HCT116 (cell line): ENCODE data around the gene EEF1A2. TPM values are rescaled to one million over a fixed set of nuclear protein-coding genes. Genes with fewer than 3 reads are reported as not detected.

ENCODE experiments used
- ATAC-seq: fragments of 200-7000 bp; cut with Tn5 transposase; 2 replicates; pipeline ENCODE4 v1.9.1; 2020; ENCODE audit warnings: mild to moderate bottlenecking, moderate library complexity
- BruUV-seq: library from RNA; stranded (reverse); fragments of 400-500 nt; replicated peaks from 2 replicates; lab custom pipeline; 2021; lab: Mats Ljungman, UMichigan
- CTCF ChIA-PET: fragments of 300-600 bp; sonication (Branson Sonifier 250); formaldehyde crosslinking; loops from one replicate; lab custom pipeline; 2021; ENCODE audit warnings: antibody characterized with exemption; lab: Charles Lee
- POLR2A ChIA-PET: fragments of 300-600, 350-600 bp; sonication (Branson Sonifier 250); formaldehyde crosslinking; loops from one replicate; lab custom pipeline; 2021; ENCODE audit warnings: antibody characterized with exemption; lab: Charles Lee
- RAD21 ChIA-PET, 2 experiments: fragments of 300-600 bp; sonication (Branson Sonifier 250); formaldehyde crosslinking; loops; one replicate each; lab custom pipeline; 2023; ENCODE audit warnings: low total read pairs in 2 of 2; ENCODE audit not compliant: uncharacterized antibody in 2 of 2, unreplicated experiment in 2 of 2, low non-redundant PET in 1 of 2; lab: Charles Lee
- DNase-seq: peaks from one replicate; pipeline ENCODE4 v3.0.0-alpha.2; 2010; ENCODE audit warnings: low read depth, low spot score
- H2AFZ ChIP-seq: fragments of 200-600 bp; shearing (Covaris generic), sonication (generic); 2 replicates; pipeline ENCODE4 v1.6.1; 2017; ENCODE audit warnings: low read depth, mixed run types, mixed read lengths, antibody characterized with exemption, low read length; ENCODE audit not compliant: poor library complexity, severe bottlenecking
- H3K27ac ChIP-seq: 2 replicates; pipeline ENCODE4 v1.5.1; 2012; ENCODE audit warnings: low read depth, low read length
- H3K27me3 ChIP-seq: fragments of 200-600 bp; sonication (generic); 2 replicates; pipeline ENCODE4 v1.6.1; 2016; ENCODE audit warnings: mixed run types, low read length, mixed read lengths; ENCODE audit not compliant: insufficient read depth
- H3K36me3 ChIP-seq, 2 experiments: fragments of 200-500 bp in 1 of 2; fragments of 200-600 bp in 1 of 2; sonication (Bioruptor generic) in 1 of 2; sonication (generic) in 1 of 2; 2 replicates each; pipeline versions ENCODE4 v1.5.1 to v1.6.1; 2014 to 2016; ENCODE audit warnings: low read length in 2 of 2, inconsistent platforms in 1 of 2, mixed read lengths in 1 of 2, mixed run types in 1 of 2; ENCODE audit not compliant: insufficient read depth in 2 of 2, control insufficient read depth in 1 of 2
- H3K4me1 ChIP-seq, 2 experiments: fragments of 200-600 bp in 1 of 2; sonication (generic) in 1 of 2; 2 replicates each; pipeline versions ENCODE4 v1.5.1 to v1.6.1; 2012 to 2017; ENCODE audit warnings: low read length in 2 of 2, inconsistent platforms in 1 of 2, mild to moderate bottlenecking in 1 of 2, mixed read lengths in 1 of 2, mixed run types in 1 of 2, moderate library complexity in 1 of 2; ENCODE audit not compliant: insufficient read depth in 2 of 2, control insufficient read depth in 1 of 2
- H3K4me2 ChIP-seq: fragments of 200-600 bp; sonication (generic); 2 replicates; pipeline ENCODE4 v1.6.1; 2017; ENCODE audit warnings: mixed run types, low read length, mixed read lengths
- H3K4me3 ChIP-seq, 2 experiments: fragments of 200-600 bp in 1 of 2; sonication (generic) in 1 of 2; replicated peaks in 1 of 2; 2 replicates each; pipeline ENCODE4 v1.5.1; 2011 to 2016; ENCODE audit warnings: low read length in 2 of 2, control low read depth in 1 of 2, low read depth in 1 of 2, mild to moderate bottlenecking in 1 of 2, mixed read lengths in 1 of 2, mixed run types in 1 of 2
- H3K79me2 ChIP-seq: fragments of 200-600 bp; sonication (generic); 2 replicates; pipeline ENCODE4 v1.6.1; 2017; ENCODE audit warnings: mild to moderate bottlenecking, mixed run types, low read length, moderate library complexity, mixed read lengths; ENCODE audit not compliant: insufficient read depth
- H3K9ac ChIP-seq: fragments of 200-600 bp; sonication (generic); 2 replicates; pipeline ENCODE4 v1.6.1; 2016; ENCODE audit warnings: low read length, mixed read lengths
- H3K9me2 ChIP-seq: fragments of 200-600 bp; sonication (generic), shearing (Covaris generic); 2 replicates; pipeline ENCODE4 v1.6.1; 2017; ENCODE audit warnings: mixed run types, mild to moderate bottlenecking, moderate library complexity; ENCODE audit not compliant: insufficient read depth
- H3K9me3 ChIP-seq, 2 experiments: fragments of 200-500 bp in 1 of 2; fragments of 200-600 bp in 1 of 2; sonication (Bioruptor generic) in 1 of 2; sonication (generic) in 1 of 2; 2 replicates each; pipeline ENCODE4 v1.6.1; 2014 to 2017; ENCODE audit warnings: low read length in 2 of 2, mixed read lengths in 2 of 2, inconsistent platforms in 1 of 2, low read depth in 1 of 2, mild to moderate bottlenecking in 1 of 2, mixed run types in 1 of 2, moderate library complexity in 1 of 2; ENCODE audit not compliant: control insufficient read depth in 1 of 2, insufficient read depth in 1 of 2
- H4K20me1 ChIP-seq: fragments of 200-600 bp; sonication (generic), shearing (Covaris generic); 2 replicates; pipeline ENCODE4 v1.6.1; 2017; ENCODE audit warnings: mixed run types, mild to moderate bottlenecking, moderate library complexity; ENCODE audit not compliant: insufficient read depth
- ATF3 ChIP-seq: IDR thresholded peaks from 2 replicates; pipeline ENCODE4 v1.6.1; 2012
- CBX3 ChIP-seq: IDR thresholded peaks from 2 replicates; pipeline ENCODE4 v1.6.1; 2012; ENCODE audit warnings: low read depth
- CTCF ChIP-seq, 3 experiments: fragments of 200-600 bp in 1 of 3; sonication (generic) in 1 of 3; IDR thresholded peaks in 2 of 3; conservative IDR thresholded peaks in 1 of 3; 2 replicates each; pipeline ENCODE4 v1.5.1; 2012 to 2017; ENCODE audit warnings: low read depth in 2 of 3, low read length in 2 of 3, antibody characterized with exemption in 1 of 3, borderline replicate concordance in 1 of 3, control low read depth in 1 of 3, mild to moderate bottlenecking in 1 of 3, mixed read lengths in 1 of 3, mixed run types in 1 of 3, moderate library complexity in 1 of 3; ENCODE audit not compliant: insufficient read depth in 1 of 3
- EGR1 ChIP-seq: IDR thresholded peaks from 2 replicates; pipeline ENCODE4 v1.6.1; 2012; ENCODE audit warnings: low read depth
- EZH2 ChIP-seq: fragments of 200-600 bp; sonication (generic); IDR thresholded peaks from 2 replicates; pipeline ENCODE4 v1.6.1; 2017; ENCODE audit warnings: antibody characterized with exemption, mixed run types
- EZH2phosphoT487 ChIP-seq: fragments of 200-600 bp; IDR thresholded peaks from 2 replicates; pipeline ENCODE4 v1.6.1; 2018; ENCODE audit warnings: antibody characterized with exemption, borderline replicate concordance
- FOSL1 ChIP-seq: IDR thresholded peaks from 2 replicates; pipeline ENCODE4 v1.6.1; 2012; ENCODE audit warnings: low read depth
- JUND ChIP-seq: IDR thresholded peaks from 2 replicates; pipeline ENCODE4 v1.6.1; 2012
- MAX ChIP-seq: IDR thresholded peaks from 2 replicates; pipeline ENCODE4 v1.6.1; 2012
- POLR2A ChIP-seq: IDR thresholded peaks from 2 replicates; pipeline ENCODE4 v1.7.0; 2011; ENCODE audit warnings: borderline replicate concordance; ENCODE audit not compliant: insufficient read depth, insufficient read length; ENCODE audit errors: extremely low read depth
- RAD21 ChIP-seq: IDR thresholded peaks from 2 replicates; pipeline ENCODE4 v1.6.1; 2012; ENCODE audit warnings: low read depth, mild to moderate bottlenecking
- REST ChIP-seq: IDR thresholded peaks from 2 replicates; pipeline ENCODE4 v1.6.1; 2012; ENCODE audit warnings: low read depth
- SIN3A ChIP-seq: IDR thresholded peaks from 2 replicates; pipeline ENCODE4 v1.6.1; 2012; ENCODE audit warnings: low read depth
- SP1 ChIP-seq: IDR thresholded peaks from 2 replicates; pipeline ENCODE4 v1.6.1; 2012; ENCODE audit warnings: low read depth
- TCF7L2 ChIP-seq: IDR thresholded peaks from 2 replicates; pipeline ENCODE4 v1.7.0; 2011; ENCODE audit warnings: borderline replicate concordance, inconsistent platforms; ENCODE audit not compliant: insufficient read depth, insufficient read length; ENCODE audit errors: extremely low read depth
- YY1 ChIP-seq: IDR thresholded peaks from 2 replicates; pipeline ENCODE4 v1.6.1; 2011; ENCODE audit warnings: low read length, low read depth, moderate library complexity, mild to moderate bottlenecking; ENCODE audit not compliant: insufficient replicate concordance; ENCODE audit errors: extremely low read depth
- ZBTB33 ChIP-seq: IDR thresholded peaks from 2 replicates; pipeline ENCODE4 v1.6.1; 2011; ENCODE audit warnings: mild to moderate bottlenecking, low read length, moderate library complexity; ENCODE audit not compliant: insufficient replicate concordance; ENCODE audit errors: extremely low read depth
- ZFX ChIP-seq: fragments of 450-650 bp; IDR thresholded peaks from 2 replicates; pipeline ENCODE4 v1.6.1; 2017
- ZNF274 ChIP-seq: fragments of 200-500 bp; sonication (Bioruptor generic); IDR thresholded peaks from 2 replicates; pipeline ENCODE4 v1.6.1; 2014; ENCODE audit warnings: mild to moderate bottlenecking, low read depth, low read length, inconsistent platforms
- intact Hi-C: fragments of 100-400 bp; cut with micrococcal nuclease; formaldehyde crosslinking; loops from 2 replicates; pipeline ENCODE4 v1.10.0; 2022
- total RNA-seq: library from RNA; stranded (reverse); gene quantifications from one replicate; pipeline ENCODE4 v1.2.1, GENCODE V29; 2021; ENCODE audit not compliant: unreplicated experiment

Gene EEF1A2
- total RNA-seq, 1 experiment from 2014 or later = 454 TPM

GRCh38 chr20:63496596-63497120 is 2.2 kb downstream of the EEF1A2 start:
- POLR2A ChIA-PET = interaction anchor here (0.8 to 1.7 kb wide), 4 partner anchors 13 to 41 kb away, joined by 3 to 10 read pairs (median 4); partner anchors contain the start of genes PPDPF and PTK6
- Histone ChIP-seq H3K79me2 (peaks cover 50% of the 10 kb centered on the region), H3K4me1 (peaks cover 17 to 35% of the 10 kb centered on the region in 2 experiments), H3K36me3 (peaks cover 33 to 54% of the 10 kb centered on the region in 2 experiments), H3K9ac (peak overlapping the region; percentile 78; the same call in 1 of the 2 replicates), H3K4me2 (peak overlapping the region; percentile 95), H3K4me3 (no peak overlapping the region), H3K9me3 (no peaks in the 10 kb centered on the region), H3K27ac (peak overlapping the region; percentile 77), H2AFZ (no peak overlapping the region), H3K9me2 (no peaks in the 10 kb centered on the region), H4K20me1 (no peaks in the 10 kb centered on the region), H3K27me3 (no peaks in the 10 kb centered on the region)
- DNase-seq (no peak), ATAC-seq (no peak)
- RAD21 ChIA-PET = interaction anchor here in 1 of 2 experiments (0.7 kb wide), 1 partner anchor 477 kb away, joined by 4 read pairs; no protein-coding TSS in a partner anchor
- no peak for TF ChIP-seq ZFX
- TF ChIP-seq MAX = no peak
- no peak for TF ChIP-seq EGR1
- TF ChIP-seq SIN3A = no peak
- TF ChIP-seq EZH2 = no peak
- TF ChIP-seq YY1 = no peak
- no peak for TF ChIP-seq JUND
- no peak for TF ChIP-seq POLR2A
- TF ChIP-seq ATF3 = no peak
- no peak for TF ChIP-seq SP1
- no peak for TF ChIP-seq EZH2phosphoT487
- TF ChIP-seq ZNF274 = no peak
- no peak for TF ChIP-seq ZBTB33
- TF ChIP-seq RAD21 = no peak
- no peak for TF ChIP-seq CTCF (IDR thresholded peaks at IDR 0.05 in 2 of 3, conservative IDR thresholded peaks at IDR 0.05 in 1 of 3; ENCODE audit: borderline replicate concordance in 1 of 3, insufficient read depth in 1 of 3, low read depth in 2 of 3, low read length in 2 of 3)
- TF ChIP-seq FOSL1 = no peak
- no peak for TF ChIP-seq TCF7L2
- TF ChIP-seq CBX3 = no peak
- TF ChIP-seq REST = no peak
- intact Hi-C loops = no loop called here
- no TSS peak for BruUV-seq
- CTCF ChIA-PET = interaction anchor here (0.6 to 1.2 kb wide), 4 partner anchors 22 to 543 kb away, joined by 3 to 5 read pairs (median 4); partner anchors contain the start of gene PPDPF
